Activated CD8-positive, alpha-beta memory T cell treated with anti-CD3 and anti-CD28 coated beads, Interleukin-2, amount 10 ng/mL, durations not matched to agents 7 days and 5 days (primary cell): ENCODE data around the gene BRSK2. TPM values are rescaled to one million over a fixed set of nuclear protein-coding genes. Genes with fewer than 3 reads are reported as not detected.

ENCODE experiments used
- ATAC-seq: fragments of 150-1000 bp; cut with Tn5 transposase; one replicate; pipeline ENCODE4 v1.10.0; 2021; ENCODE audit warnings: moderate library complexity
- CTCF ChIA-PET: fragments of 350-600 bp; sonication (Branson Sonifier 250); formaldehyde crosslinking; loops from one replicate; lab custom pipeline; 2021; ENCODE audit warnings: antibody characterized with exemption; lab: Charles Lee
- DNase-seq: peaks from one replicate; pipeline ENCODE4 v3.0.0-alpha.2; 2020
- H3K27ac Mint-ChIP-seq: one replicate; pipeline ENCODE4 v1.8.0; 2021; ENCODE audit warnings: mild to moderate bottlenecking, mixed read lengths
- H3K27me3 Mint-ChIP-seq: one replicate; pipeline ENCODE4 v1.8.0; 2021; ENCODE audit warnings: mixed read lengths
- H3K36me3 Mint-ChIP-seq: one replicate; pipeline ENCODE4 v1.8.0; 2021; ENCODE audit warnings: mild to moderate bottlenecking, mixed read lengths
- H3K4me1 Mint-ChIP-seq: one replicate; pipeline ENCODE4 v1.8.0; 2021; ENCODE audit warnings: mixed read lengths
- H3K4me3 Mint-ChIP-seq: one replicate; pipeline ENCODE4 v1.8.0; 2021; ENCODE audit warnings: mild to moderate bottlenecking, moderate library complexity, mixed read lengths
- H3K9me3 Mint-ChIP-seq: one replicate; pipeline ENCODE4 v1.8.0; 2022; ENCODE audit warnings: low read depth, mixed read lengths
- total RNA-seq, 2 experiments: library from RNA; stranded (reverse); gene quantifications; one replicate each; pipeline ENCODE4 v1.2.3, GENCODE V29; 2021

BRSK2 gene
- total RNA-seq, 2 experiments from 2014 or later, result 0.40 TPM; not detected in 1

DNA sequence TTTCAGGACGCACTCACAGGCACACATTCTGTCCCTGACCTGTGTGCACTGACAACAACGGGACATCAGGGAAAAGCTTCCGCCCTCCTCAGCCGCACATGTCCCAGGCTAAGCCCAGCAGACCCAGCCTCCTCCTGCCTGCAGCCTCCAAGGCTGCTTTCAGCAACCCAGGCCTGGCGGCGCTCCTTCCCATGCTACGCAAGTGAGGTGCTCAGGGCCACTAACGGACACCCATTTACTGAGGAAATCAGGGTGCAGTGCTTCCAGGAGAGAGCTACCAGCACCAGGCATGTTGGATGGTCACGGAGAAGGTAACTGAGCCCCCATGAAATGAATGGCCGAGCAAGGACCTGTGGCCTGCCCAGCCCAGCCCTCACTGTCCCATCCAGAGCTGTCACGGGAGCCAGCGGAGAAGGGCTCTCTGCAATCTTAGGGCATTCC is 90.0 kb downstream of the BRSK2 start:
- no peak for DNase-seq
- Mint-ChIP-seq H3K36me3 (no peaks in the 10 kb centered on the region), H3K4me3 (no peak overlapping the region), H3K4me1 (no peaks in the 10 kb centered on the region), H3K27ac (no peak overlapping the region), H3K9me3 (no peaks in the 10 kb centered on the region), H3K27me3 (no peaks in the 10 kb centered on the region)
- no peak for ATAC-seq
- CTCF ChIA-PET, result no interaction called here

- no peaks in the 10 kb centered on the region for H3K27me3 Mint-ChIP-seq
- ATAC-seq (no peak), DNase-seq (no peak)
- no peak overlapping the region for H3K4me3 Mint-ChIP-seq
- CTCF ChIA-PET, result no interaction called here
- no peak overlapping the region for H3K27ac Mint-ChIP-seq
- H3K36me3 Mint-ChIP-seq, result no peaks in the 10 kb centered on the region
- no peaks in the 10 kb centered on the region for H3K9me3 Mint-ChIP-seq
- no peaks in the 10 kb centered on the region for H3K4me1 Mint-ChIP-seq
These were observed 90.4 kb downstream of the BRSK2 start for GRCh38 chr11:1480191-1480554.

- Mint-ChIP-seq H3K36me3 (no peaks in the 10 kb centered on the region), H3K4me3 (no peak overlapping the region), H3K4me1 (no peaks in the 10 kb centered on the region), H3K9me3 (no peaks in the 10 kb centered on the region), H3K27me3 (no peaks in the 10 kb centered on the region), H3K27ac (no peak overlapping the region)
- DNase-seq (no peak), ATAC-seq (no peak)
- CTCF ChIA-PET, result no interaction called here
These were observed 91.1 kb downstream of the BRSK2 start for GRCh38 chr11:1480555-1481482.

- no peaks in the 10 kb centered on the region for H3K36me3 Mint-ChIP-seq
- no peak overlapping the region for H3K4me3 Mint-ChIP-seq
- DNase-seq, result no peak
These were observed 91.7 kb downstream of the BRSK2 start for GRCh38 chr11:1481483-1481825.

DNA sequence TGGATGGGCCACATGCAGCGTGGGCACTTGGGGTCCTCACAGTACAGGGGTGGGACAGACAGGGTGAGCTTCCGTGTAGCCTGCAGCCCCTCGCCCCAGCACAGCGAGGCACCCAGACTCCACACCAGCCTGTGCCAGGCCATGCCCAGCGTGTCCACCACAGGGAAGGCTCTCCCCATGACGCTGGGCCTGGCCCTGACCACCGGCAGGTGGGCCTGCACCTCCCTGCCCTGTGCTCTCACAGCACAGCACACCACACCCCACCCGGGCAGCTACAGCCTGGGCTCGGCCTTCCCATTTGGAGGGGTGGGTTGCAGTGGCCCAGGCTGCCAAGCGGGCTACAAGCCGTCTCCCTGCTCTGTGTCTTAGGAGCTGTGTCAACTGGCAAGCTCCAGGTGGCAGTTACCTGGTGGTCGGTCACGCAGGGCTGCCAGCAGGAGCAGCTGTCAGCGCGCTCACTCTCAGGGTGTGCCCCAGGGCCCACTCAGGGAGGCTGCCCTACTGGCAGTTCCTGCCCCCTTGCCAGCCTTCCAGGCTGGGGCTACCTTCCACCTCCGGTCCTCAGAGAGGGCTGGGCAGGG is 92.2 kb downstream of the BRSK2 start:
- H3K27me3 Mint-ChIP-seq, result no peaks in the 10 kb centered on the region
- no peaks in the 10 kb centered on the region for H3K4me1 Mint-ChIP-seq
- no peak for DNase-seq
- no peak overlapping the region for H3K27ac Mint-ChIP-seq
- CTCF ChIA-PET, result no interaction called here
- no peak overlapping the region for H3K4me3 Mint-ChIP-seq
- no peaks in the 10 kb centered on the region for H3K36me3 Mint-ChIP-seq
- ATAC-seq, result no peak
- no peaks in the 10 kb centered on the region for H3K9me3 Mint-ChIP-seq

More at GRCh38 chr11:1481483-1481825, 91.7 kb downstream of the BRSK2 start:
- no peak for ATAC-seq
- Mint-ChIP-seq H3K27me3 (no peaks in the 10 kb centered on the region), H3K27ac (no peak overlapping the region), H3K4me1 (no peaks in the 10 kb centered on the region), H3K9me3 (no peaks in the 10 kb centered on the region)
- CTCF ChIA-PET, result no interaction called here

DNA sequence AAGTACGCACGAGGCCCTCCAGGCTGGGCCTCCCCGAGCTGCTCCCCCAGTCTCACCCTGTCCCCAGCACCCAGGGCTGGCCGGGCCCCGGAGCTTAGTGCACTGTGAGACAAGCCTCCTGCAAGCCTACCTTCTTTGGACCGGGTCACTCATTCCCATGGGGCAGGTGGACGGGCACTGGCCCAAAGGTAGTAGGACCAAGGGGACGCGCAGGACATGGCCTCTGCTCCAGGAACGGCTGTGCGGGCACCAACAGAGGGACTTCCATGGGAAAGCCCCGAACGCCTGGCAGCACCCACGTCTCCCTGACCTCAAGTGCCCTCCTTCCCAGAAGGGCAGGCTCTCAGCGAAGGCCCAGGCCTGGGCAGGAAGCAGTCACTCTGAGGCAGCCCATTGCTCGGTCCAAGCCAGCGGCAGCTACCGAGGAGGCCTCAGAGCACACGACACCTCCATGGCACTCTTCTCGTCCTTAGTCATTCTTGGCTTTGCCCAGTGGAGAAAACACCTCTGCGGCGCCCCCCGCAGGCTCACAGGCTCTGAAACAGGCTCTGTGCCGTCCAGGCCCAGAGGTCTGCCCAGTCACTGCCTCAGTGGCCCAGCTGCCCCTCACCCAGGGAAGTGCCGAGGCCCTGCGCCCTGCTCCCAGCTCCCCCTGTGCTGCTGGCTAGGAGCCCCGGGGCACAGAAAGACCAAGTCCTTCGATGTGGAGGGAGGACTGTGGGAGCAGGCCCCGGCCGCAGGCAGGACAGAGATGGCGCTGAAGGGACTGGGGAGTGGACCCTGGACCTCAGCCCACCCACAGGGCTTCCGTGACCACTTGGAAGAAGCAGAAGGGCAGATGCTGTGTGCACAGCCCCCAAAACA is 93.1 kb downstream of the BRSK2 start:
- ATAC-seq (no peak), DNase-seq (no peak)
- no peaks in the 10 kb centered on the region for H3K36me3 Mint-ChIP-seq
- H3K27ac Mint-ChIP-seq, result no peak overlapping the region
- CTCF ChIA-PET, result no interaction called here
- H3K9me3 Mint-ChIP-seq, result no peaks in the 10 kb centered on the region
- H3K4me1 Mint-ChIP-seq, result peaks cover 5% of the 10 kb centered on the region
- H3K4me3 Mint-ChIP-seq, result no peak overlapping the region
- H3K27me3 Mint-ChIP-seq, result no peaks in the 10 kb centered on the region

DNA sequence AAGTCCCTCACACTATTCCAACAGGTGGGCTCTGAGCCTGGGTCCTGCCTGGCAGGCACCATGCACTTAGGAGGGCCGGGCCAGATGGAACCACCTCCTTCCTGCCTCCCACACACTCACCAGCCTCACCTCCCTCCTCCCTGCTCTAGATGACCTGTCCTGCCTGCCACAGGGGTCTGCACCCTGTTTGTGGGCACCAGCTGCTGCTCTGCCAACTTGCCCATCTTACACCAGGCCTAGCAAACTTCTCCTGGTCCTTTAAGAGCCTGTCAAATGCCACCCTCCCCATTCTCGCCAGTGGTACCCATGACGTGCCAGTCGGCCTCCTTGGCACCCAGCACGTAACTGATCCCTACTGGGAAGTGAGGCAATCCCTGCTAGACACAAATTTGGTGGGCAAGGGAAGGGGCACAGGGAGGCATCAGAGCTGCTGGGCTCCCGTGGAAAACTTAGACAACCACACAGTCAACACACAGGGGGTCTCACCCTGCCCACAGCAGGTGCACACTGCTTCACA is 93.8 kb downstream of the BRSK2 start:
- Mint-ChIP-seq H3K4me1 (peaks cover 5% of the 10 kb centered on the region), H3K4me3 (no peak overlapping the region), H3K27me3 (no peaks in the 10 kb centered on the region), H3K9me3 (no peaks in the 10 kb centered on the region), H3K27ac (peak overlapping the region; percentile 4), H3K36me3 (no peaks in the 10 kb centered on the region)
- ATAC-seq, result no peak
- DNase-seq, result no peak
- CTCF ChIA-PET, result no interaction called here

GRCh38 chr11:1484061-1484671 is 94.4 kb downstream of the BRSK2 start:
- H3K27me3 Mint-ChIP-seq, result no peaks in the 10 kb centered on the region
- ATAC-seq (no peak), DNase-seq (no peak)
- peaks cover 5% of the 10 kb centered on the region for H3K4me1 Mint-ChIP-seq
- CTCF ChIA-PET, result no interaction called here
- H3K9me3 Mint-ChIP-seq, result no peaks in the 10 kb centered on the region
- no peaks in the 10 kb centered on the region for H3K36me3 Mint-ChIP-seq
- no peak overlapping the region for H3K4me3 Mint-ChIP-seq
- H3K27ac Mint-ChIP-seq, result no peak overlapping the region

GRCh38 chr11:1484695-1485503 is 95.2 kb downstream of the BRSK2 start:
- Mint-ChIP-seq H3K27me3 (no peaks in the 10 kb centered on the region), H3K4me1 (peaks cover 5% of the 10 kb centered on the region), H3K4me3 (no peak overlapping the region), H3K36me3 (no peaks in the 10 kb centered on the region), H3K27ac (no peak overlapping the region), H3K9me3 (no peaks in the 10 kb centered on the region)
- DNase-seq, result no peak
- no peak for ATAC-seq
- CTCF ChIA-PET, result no interaction called here

DNA sequence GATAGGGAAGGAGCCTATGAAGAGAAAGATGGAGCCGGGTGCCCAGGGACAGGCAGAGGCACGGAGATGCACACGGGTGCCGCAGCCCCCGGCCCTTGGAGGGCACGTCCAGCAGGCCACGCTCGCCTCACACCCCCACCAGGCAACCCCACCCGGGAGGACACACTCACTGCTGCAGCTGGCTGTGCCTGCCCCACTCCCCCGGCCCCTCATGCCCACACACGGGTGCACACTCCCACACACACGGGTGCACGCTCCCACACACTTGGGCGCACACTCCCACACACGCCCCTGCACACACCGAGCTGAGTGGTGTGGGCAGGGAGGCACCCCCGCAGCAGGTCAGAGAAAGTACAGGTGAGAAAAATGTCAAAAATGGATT is 95.8 kb downstream of the BRSK2 start:
- Mint-ChIP-seq H3K9me3 (no peaks in the 10 kb centered on the region), H3K4me3 (no peak overlapping the region), H3K4me1 (peaks cover 5% of the 10 kb centered on the region), H3K27me3 (no peaks in the 10 kb centered on the region), H3K36me3 (no peaks in the 10 kb centered on the region), H3K27ac (no peak overlapping the region)
- ATAC-seq (no peak), DNase-seq (no peak)
- CTCF ChIA-PET, result no interaction called here

GRCh38 chr11:1486054-1486825 is 96.5 kb downstream of the BRSK2 start, which contains the start of gene MOB2:
MOB2 (minus strand) TSS chr11:1486779; CDS start chr11:1486556, 223 bp downstream.
- Mint-ChIP-seq H3K27me3 (no peaks in the 10 kb centered on the region), H3K9me3 (no peaks in the 10 kb centered on the region), H3K4me1 (peaks cover 5% of the 10 kb centered on the region), H3K27ac (no peak within 1 kb of the TSS), H3K4me3 (no peak within 1 kb of the TSS), H3K36me3 (no peaks in the 10 kb centered on the region)
- ATAC-seq (no peak), DNase-seq (no peak)
- CTCF ChIA-PET, result no interaction called here
